HepG2 (cell line): ENCODE results near the gene PPOX. TPM values are rescaled to one million over a fixed set of nuclear protein-coding genes. Genes with fewer than 3 reads are reported as not detected.

Experiments used
- CBX5 ChIP-seq: sonication (generic); formaldehyde crosslinking; IDR thresholded peaks from 2 replicates; pipeline ENCODE4 v1.4.0; 2020; ENCODE audit warnings: missing genetic modification reagents, borderline replicate concordance
- ELF3 ChIP-seq: IDR thresholded peaks from 2 replicates; pipeline ENCODE4 v1.6.1; 2016; ENCODE audit warnings: missing genetic modification reagents, missing compliant biosample characterization
- FOXC1 ChIP-seq: sonication (generic); formaldehyde crosslinking; IDR thresholded peaks from 2 replicates; pipeline ENCODE4 v1.8.0; 2022; ENCODE audit warnings: mild to moderate bottlenecking, missing genetic modification reagents, borderline replicate concordance
- MED1 ChIP-seq: sonication (generic); formaldehyde crosslinking; IDR thresholded peaks from 2 replicates; pipeline ENCODE4 v1.4.0; 2020; ENCODE audit warnings: missing genetic modification reagents
- MTF2 ChIP-seq: sonication (generic); formaldehyde crosslinking; IDR thresholded peaks from 2 replicates; pipeline ENCODE4 v1.5.0; 2020; ENCODE audit warnings: missing genetic modification reagents, borderline replicate concordance
- POLR2A ChIP-seq, 2 experiments: IDR thresholded peaks; 2 replicates each; pipeline ENCODE4 v1.6.1; 2011; ENCODE audit warnings: low read depth in 2 of 2, low read length in 2 of 2, mild to moderate bottlenecking in 1 of 2, moderate library complexity in 1 of 2; ENCODE audit not compliant: insufficient read depth in 1 of 2
- RXRB ChIP-seq: IDR thresholded peaks from 2 replicates; pipeline ENCODE4 v1.6.1; 2016; ENCODE audit warnings: borderline replicate concordance, missing genetic modification reagents, missing compliant biosample characterization
- SP1 ChIP-seq, 2 experiments: fragments of 450-650 bp in 1 of 2; sonication (generic) in 1 of 2; formaldehyde crosslinking in 1 of 2; IDR thresholded peaks; 2 replicates each; pipeline versions ENCODE4 v1.4.0 to v1.6.1; 2016 to 2020; ENCODE audit warnings: missing genetic modification reagents in 1 of 2
- SP140L ChIP-seq: sonication (generic); formaldehyde crosslinking; IDR thresholded peaks from 2 replicates; pipeline ENCODE4 v1.4.0; 2020; ENCODE audit warnings: missing genetic modification reagents, borderline replicate concordance
- SPEN ChIP-seq: sonication (generic); formaldehyde crosslinking; IDR thresholded peaks from 2 replicates; pipeline ENCODE4 v1.5.1; 2020; ENCODE audit warnings: low read depth, mild to moderate bottlenecking, missing genetic modification reagents
- SSRP1 ChIP-seq: IDR thresholded peaks from 2 replicates; pipeline ENCODE4 v1.6.1; 2016; ENCODE audit warnings: control low read depth
- SYNCRIP ChIP-seq: fragments of 200-400 bp; formaldehyde crosslinking; IDR thresholded peaks from 2 replicates; pipeline ENCODE4 v1.6.1; 2018; ENCODE audit warnings: mild to moderate bottlenecking, low read depth, low read length; ENCODE audit not compliant: insufficient read depth
- ZKSCAN8 ChIP-seq: IDR thresholded peaks from 2 replicates; pipeline ENCODE4 v1.6.1; 2016; ENCODE audit warnings: borderline replicate concordance, missing genetic modification reagents, missing compliant biosample characterization
- ZNF160 ChIP-seq: sonication (generic); formaldehyde crosslinking; IDR thresholded peaks from 2 replicates; pipeline ENCODE4 v1.8.0; 2022; ENCODE audit warnings: mild to moderate bottlenecking, inconsistent platforms, missing genetic modification reagents
- ZNF333 ChIP-seq: sonication (generic); formaldehyde crosslinking; IDR thresholded peaks from 2 replicates; pipeline ENCODE4 v1.4.0; 2020; ENCODE audit warnings: mild to moderate bottlenecking, missing genetic modification reagents, borderline replicate concordance
- polyA plus RNA-seq, 8 experiments: library from polyadenylated mRNA; depleted of rRNA in 3 of 8; stranded (reverse) in 7 of 8; unstranded in 1 of 8; fragments of >200 nt; fragmentation: Illumina TruSeq in 4 of 8; extraction: Trizol in 4 of 8; gene quantifications; 2 replicates each; pipeline versions ENCODE4 v1.2.1 to v1.2.3, GENCODE V29; 2011 to 2016; ENCODE audit warnings: low read depth in 4 of 8, missing spikeins in 1 of 8, mixed read lengths in 1 of 8; ENCODE audit not compliant: insufficient read depth in 1 of 8
- total RNA-seq, 5 experiments: library from RNA; depleted of rRNA; stranded (reverse); fragments of >200 nt; fragmentation: Illumina TruSeq; extraction: Trizol; gene quantifications; 2 replicates each; pipeline ENCODE4 v1.2.3, GENCODE V29; 2016; ENCODE audit warnings: low read depth in 1 of 5
- TF ChIP-seq, protein P1 (sequence below): sonication (generic); formaldehyde crosslinking; IDR thresholded peaks from 2 replicates; pipeline ENCODE4 v1.4.0; 2020; ENCODE audit warnings: missing genetic modification reagents, mild to moderate bottlenecking, borderline replicate concordance
- TF ChIP-seq, protein P2 (sequence below): sonication (generic); formaldehyde crosslinking; IDR thresholded peaks from 2 replicates; pipeline ENCODE4 v1.4.0; 2020; ENCODE audit warnings: missing genetic modification reagents, mild to moderate bottlenecking, borderline replicate concordance
- TF ChIP-seq, protein P3 (sequence below): sonication (generic); formaldehyde crosslinking; IDR thresholded peaks from 2 replicates; pipeline ENCODE4 v1.4.0; 2020; ENCODE audit warnings: missing genetic modification reagents, borderline replicate concordance
- TF ChIP-seq, protein P4 (sequence below): sonication (generic); formaldehyde crosslinking; IDR thresholded peaks from 2 replicates; pipeline ENCODE4 v1.4.0; 2020; ENCODE audit warnings: missing genetic modification reagents
- TF ChIP-seq, protein P5 (sequence below): IDR thresholded peaks from 2 replicates; pipeline ENCODE4 v1.6.1; 2016; ENCODE audit warnings: missing genetic modification reagents, missing compliant biosample characterization

The PPOX gene
- total and polyA plus RNA-seq, 2 of the 13 experiments (the other 11 are each of a cell fraction or from before 2014, with no cell fraction given): 15.5 to 27.7 TPM

DNA sequence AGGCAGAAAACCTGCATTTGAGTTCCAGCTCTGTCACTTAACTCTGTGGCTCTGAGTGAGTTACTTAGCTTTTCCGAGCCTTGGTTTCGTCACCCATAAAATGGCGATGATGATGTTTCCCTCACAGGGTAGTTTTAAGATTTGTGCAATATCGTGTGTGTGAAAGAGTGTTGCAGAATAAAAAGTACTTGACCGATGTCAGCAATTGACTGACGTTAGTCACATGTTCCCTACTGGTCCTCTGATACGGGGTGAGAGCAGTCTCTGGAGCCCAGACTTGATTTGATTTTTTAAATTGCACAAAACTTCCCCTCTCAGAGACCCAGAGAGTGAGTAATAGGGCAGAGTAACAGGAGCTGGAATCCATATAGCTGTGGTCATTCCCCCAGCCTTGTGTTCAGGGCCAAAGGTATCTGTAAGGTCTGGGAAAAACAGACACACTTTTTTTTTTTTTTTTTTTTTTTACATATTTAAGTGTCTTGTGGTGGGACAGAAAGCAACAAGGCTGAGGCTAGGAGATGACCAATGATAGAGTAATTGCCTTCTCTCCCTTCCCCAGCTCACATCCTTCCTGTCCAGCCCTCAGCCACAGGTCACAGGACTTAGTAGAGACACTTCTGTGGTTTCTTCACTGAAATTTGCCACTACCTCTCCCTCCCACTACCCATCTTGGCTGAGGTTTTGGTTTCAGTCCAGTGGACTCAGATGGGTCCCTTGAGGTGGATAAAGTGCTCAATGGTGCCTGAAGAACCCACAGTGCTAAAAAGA is 50.9 kb downstream of the PPOX start (continued):
- TF ChIP-seq FOXC1 (CRISPR knock-in tag): no peak
- TF ChIP-seq SSRP1 (CRISPR knock-in tag): 0 out of 2 replicates have a peak, but pooled peaks have one; percentile 75
- TF ChIP-seq ZNF333 (CRISPR knock-in tag): no peak
- TF ChIP-seq SP1 (IDR thresholded peaks at IDR 0.05): no peak
- no peak for TF ChIP-seq SP1 (CRISPR knock-in tag; IDR thresholded peaks at IDR 0.05)
- 0 out of 2 replicates have a peak, but pooled peaks have one; percentile 22 for TF ChIP-seq ZNF160 (CRISPR knock-in tag)
- TF ChIP-seq, protein P1, sequence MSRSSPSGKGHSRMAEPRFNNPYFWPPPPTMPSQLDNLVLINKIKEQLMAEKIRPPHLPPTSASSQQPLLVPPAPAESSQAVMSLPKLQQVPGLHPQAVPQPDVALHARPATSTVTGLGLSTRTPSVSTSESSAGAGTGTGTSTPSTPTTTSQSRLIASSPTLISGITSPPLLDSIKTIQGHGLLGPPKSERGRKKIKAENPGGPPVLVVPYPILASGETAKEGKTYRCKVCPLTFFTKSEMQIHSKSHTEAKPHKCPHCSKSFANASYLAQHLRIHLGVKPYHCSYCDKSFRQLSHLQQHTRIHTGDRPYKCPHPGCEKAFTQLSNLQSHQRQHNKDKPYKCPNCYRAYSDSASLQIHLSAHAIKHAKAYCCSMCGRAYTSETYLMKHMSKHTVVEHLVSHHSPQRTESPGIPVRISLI: peak; percentile 63
- no peak for TF ChIP-seq SP140L (CRISPR knock-in tag)
- no peak for TF ChIP-seq SYNCRIP
- TF ChIP-seq CBX5 (CRISPR knock-in tag): no peak
- no peak for TF ChIP-seq MTF2
- TF ChIP-seq, protein P2, sequence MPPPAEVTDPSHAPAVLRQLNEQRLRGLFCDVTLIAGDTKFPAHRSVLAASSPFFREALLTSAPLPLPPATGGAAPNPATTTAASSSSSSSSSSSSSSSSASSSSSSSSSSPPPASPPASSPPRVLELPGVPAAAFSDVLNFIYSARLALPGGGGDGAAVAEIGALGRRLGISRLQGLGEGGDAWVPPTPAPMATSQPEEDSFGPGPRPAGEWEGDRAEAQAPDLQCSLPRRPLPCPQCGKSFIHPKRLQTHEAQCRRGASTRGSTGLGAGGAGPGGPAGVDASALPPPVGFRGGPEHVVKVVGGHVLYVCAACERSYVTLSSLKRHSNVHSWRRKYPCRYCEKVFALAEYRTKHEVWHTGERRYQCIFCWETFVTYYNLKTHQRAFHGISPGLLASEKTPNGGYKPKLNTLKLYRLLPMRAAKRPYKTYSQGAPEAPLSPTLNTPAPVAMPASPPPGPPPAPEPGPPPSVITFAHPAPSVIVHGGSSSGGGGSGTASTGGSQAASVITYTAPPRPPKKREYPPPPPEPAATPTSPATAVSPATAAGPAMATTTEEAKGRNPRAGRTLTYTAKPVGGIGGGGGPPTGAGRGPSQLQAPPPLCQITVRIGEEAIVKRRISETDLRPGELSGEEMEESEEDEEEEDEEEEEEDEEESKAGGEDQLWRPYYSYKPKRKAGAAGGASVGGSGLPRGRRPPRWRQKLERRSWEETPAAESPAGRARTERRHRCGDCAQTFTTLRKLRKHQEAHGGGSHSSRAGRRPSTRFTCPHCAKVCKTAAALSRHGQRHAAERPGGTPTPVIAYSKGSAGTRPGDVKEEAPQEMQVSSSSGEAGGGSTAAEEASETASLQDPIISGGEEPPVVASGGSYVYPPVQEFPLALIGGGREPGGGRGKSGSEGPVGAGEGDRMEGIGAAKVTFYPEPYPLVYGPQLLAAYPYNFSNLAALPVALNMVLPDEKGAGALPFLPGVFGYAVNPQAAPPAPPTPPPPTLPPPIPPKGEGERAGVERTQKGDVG (CRISPR knock-in tag): no peak
- TF ChIP-seq, protein P3, sequence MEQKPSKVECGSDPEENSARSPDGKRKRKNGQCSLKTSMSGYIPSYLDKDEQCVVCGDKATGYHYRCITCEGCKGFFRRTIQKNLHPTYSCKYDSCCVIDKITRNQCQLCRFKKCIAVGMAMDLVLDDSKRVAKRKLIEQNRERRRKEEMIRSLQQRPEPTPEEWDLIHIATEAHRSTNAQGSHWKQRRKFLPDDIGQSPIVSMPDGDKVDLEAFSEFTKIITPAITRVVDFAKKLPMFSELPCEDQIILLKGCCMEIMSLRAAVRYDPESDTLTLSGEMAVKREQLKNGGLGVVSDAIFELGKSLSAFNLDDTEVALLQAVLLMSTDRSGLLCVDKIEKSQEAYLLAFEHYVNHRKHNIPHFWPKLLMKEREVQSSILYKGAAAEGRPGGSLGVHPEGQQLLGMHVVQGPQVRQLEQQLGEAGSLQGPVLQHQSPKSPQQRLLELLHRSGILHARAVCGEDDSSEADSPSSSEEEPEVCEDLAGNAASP (CRISPR knock-in tag): 0 out of 2 replicates have a peak, but pooled peaks have one; percentile 5
- TF ChIP-seq POLR2A (IDR thresholded peaks at IDR 0.05; ENCODE audit: insufficient read depth in 1 of 2, low read depth in 2 of 2, low read length in 2 of 2): peak in 1 of 2 experiments; percentile 14; a peak in 2 of 4 replicates
- TF ChIP-seq MED1: peak; percentile 19; the same call in 1 of the 2 replicates
- TF ChIP-seq, protein P4, sequence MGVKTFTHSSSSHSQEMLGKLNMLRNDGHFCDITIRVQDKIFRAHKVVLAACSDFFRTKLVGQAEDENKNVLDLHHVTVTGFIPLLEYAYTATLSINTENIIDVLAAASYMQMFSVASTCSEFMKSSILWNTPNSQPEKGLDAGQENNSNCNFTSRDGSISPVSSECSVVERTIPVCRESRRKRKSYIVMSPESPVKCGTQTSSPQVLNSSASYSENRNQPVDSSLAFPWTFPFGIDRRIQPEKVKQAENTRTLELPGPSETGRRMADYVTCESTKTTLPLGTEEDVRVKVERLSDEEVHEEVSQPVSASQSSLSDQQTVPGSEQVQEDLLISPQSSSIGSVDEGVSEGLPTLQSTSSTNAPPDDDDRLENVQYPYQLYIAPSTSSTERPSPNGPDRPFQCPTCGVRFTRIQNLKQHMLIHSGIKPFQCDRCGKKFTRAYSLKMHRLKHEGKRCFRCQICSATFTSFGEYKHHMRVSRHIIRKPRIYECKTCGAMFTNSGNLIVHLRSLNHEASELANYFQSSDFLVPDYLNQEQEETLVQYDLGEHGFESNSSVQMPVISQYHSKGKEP (CRISPR knock-in tag): no peak
- TF ChIP-seq ELF3: 0 out of 2 replicates have a peak, but pooled peaks have one; percentile 11
- TF ChIP-seq, protein P5, sequence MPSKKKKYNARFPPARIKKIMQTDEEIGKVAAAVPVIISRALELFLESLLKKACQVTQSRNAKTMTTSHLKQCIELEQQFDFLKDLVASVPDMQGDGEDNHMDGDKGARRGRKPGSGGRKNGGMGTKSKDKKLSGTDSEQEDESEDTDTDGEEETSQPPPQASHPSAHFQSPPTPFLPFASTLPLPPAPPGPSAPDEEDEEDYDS (CRISPR knock-in tag): peak; percentile 40; the same call in 1 of the 2 replicates
- TF ChIP-seq ZKSCAN8 (CRISPR knock-in tag): no peak
- TF ChIP-seq RXRB (CRISPR knock-in tag): peak; percentile 21; the same call in 1 of the 2 replicates
- 0 out of 2 replicates have a peak, but pooled peaks have one; percentile 22 for TF ChIP-seq SPEN (CRISPR knock-in tag)
